HG03064 (cell line): Measurements from ENCODE around the gene VSX2.

ENCODE experiments used
- ATAC-seq: cut with Tn5 transposase; IDR thresholded peaks from one replicate; pipeline ENCODE4 v1.9.1; 2021; ENCODE audit warnings: low read depth; ENCODE audit not compliant: unreplicated experiment

Gene VSX2

GRCh38 chr14:74238974-74239847 lies at the start of gene VSX2:
TSS of gene VSX2 (plus strand) at chr14:74239449. CDS start at chr14:74239562, 113 bp downstream.
- no peak for ATAC-seq

DNA sequence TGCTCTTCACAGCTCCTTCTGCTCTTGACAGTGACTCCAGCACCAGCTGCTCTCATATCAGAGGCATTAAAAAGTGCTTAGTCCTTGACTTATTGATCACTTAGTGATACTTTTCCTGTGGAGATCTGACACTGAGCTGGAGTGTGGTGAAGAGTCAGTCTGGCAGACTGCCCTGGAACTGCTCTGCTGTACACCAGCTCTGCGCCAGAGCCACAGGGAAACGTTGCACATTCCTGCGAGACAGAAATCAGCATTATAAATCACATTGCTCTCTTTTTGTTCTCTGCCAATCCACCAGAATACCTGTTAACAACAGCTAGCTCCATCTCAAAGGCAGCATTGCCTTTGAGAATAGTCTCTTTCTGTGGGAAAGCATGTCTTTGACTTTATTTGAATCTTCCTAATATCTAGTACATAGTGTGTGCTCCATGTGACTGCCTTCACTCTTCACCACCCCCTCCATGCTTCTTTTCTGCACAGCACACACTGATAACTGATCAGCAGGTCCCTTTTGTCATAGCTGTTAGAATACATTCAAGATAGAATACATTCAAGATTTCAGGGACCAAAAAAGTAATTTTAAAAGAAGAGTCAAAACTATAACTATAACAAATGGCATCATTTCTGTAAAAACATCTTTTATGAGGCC lies 48.2 kb upstream of the VSX2 start:
- no peak for ATAC-seq

DNA sequence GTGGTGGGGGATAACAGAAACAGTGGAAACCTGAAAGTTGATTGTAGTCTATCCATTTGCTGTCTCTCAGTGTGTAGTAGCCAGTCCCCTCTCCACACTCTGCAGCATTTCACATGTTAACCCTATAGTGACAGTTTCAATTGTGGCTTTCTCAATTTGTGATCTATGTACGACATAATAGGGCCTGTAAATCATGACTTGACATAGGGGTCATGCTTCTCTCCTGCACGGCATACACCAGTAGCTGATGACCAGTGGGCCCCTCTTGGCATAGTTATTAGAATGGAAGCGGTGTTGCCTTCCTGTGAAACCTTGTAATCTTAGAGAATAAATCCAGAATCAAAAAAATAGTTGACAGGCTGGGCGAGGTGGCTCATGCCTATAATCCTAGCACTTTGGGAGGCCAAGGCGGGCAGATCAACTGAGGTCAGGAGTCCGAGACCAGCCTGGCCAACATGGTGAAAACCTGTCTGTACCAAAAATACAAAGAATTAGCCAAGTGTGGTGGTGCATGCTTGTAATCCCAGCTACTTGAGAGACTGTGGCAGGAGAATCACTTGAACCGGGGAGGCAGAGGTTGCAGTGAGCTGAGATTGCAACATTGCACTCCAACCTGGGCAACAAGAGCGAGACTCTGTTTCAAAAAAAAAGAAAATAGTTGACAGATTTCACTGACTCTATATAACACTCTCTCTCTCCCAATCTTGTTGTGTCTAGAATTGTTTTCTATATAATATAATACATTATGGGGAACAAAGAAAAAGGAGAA lies 44.6 kb upstream of the VSX2 start:
- no peak for ATAC-seq

DNA sequence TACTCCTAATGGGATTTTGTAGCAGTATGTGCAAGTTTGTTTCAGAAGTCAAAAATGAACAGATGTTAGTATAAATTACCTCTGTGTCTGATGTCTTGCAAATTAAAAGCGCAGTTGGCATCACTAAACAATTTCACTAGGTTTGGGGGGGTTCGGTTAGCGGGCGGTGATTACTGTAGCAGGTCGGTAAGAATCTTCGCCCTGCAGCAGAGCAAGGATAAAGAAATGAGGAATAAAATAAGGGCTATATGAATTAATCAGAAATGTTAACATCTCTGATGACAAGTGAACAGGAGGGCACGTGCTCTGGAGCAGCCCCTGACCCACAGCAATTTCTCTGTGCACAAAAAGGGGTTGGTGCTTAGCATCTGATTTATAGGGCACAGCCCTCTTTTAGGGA lies 43.6 kb upstream of the VSX2 start:
- no peak for ATAC-seq

DNA sequence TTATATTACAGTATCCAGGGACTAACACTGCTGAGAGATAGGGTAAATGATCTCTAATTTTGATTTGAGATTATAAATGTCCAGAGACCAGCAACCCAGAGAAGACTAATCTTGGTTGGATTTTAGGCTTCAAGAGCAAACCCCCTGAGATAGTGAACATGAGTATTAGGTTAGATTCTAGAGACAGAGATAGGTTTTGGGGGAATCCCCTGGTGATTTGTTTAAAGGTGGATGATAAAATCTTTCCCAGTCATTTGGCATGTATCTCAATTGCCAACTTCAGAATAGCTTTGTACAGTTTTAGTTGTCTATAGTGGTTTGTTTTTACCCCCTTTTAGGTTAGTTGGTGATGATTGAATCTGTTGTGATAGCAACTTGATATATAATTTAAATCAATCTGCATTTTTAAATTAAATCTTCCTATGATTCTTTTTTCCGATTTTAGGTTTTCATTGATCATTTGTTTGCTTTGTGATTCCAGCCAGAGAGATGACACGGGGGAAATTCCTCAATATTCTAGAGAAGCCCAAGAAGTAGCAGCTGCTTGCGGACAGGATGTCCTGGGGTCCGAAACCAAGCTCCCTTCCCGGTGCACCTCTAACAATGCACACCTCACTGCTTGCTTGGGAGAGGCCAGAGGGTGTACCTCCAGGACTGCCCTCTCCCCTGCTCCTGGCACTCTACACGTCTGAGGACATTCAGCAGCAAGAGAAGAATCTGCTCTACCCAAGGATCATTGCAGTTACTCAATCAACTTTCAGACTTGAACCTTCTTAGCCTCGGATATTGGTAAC lies 40.6 kb upstream of the VSX2 start:
- no peak for ATAC-seq

- no peak for ATAC-seq
Observed at GRCh38 chr14:74202113-74202512, 37.1 kb upstream of the VSX2 start.

- ATAC-seq, result no peak
Observed at GRCh38 chr14:74203639-74204038, 35.6 kb upstream of the VSX2 start.

- no peak for ATAC-seq
Observed at GRCh38 chr14:74204491-74204890, 34.8 kb upstream of the VSX2 start.

GRCh38 chr14:74205882-74206281 lies 33.4 kb upstream of the VSX2 start:
- ATAC-seq, result no peak

- ATAC-seq, result no peak
Observed at GRCh38 chr14:74207943-74208342, 31.3 kb upstream of the VSX2 start.

DNA sequence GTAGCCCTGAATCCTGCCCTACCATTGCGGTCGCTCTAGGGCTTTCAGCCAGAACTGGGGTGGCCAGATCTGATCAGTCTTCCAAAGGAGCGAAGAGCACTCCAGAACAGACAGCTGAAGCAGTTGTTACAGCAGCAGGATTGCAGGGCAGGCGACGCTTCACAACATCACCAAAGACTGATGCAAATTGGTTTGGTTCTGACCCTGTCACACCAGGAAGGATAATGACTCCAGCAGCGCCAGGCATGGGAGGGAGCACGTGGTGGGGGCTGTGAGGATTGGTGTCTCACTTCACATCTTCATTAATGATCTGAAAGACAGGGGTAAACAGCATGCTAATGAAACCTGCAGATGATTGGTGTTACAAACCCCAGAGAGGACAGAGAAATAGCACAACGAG lies 30.6 kb upstream of the VSX2 start:
- ATAC-seq, result no peak

DNA sequence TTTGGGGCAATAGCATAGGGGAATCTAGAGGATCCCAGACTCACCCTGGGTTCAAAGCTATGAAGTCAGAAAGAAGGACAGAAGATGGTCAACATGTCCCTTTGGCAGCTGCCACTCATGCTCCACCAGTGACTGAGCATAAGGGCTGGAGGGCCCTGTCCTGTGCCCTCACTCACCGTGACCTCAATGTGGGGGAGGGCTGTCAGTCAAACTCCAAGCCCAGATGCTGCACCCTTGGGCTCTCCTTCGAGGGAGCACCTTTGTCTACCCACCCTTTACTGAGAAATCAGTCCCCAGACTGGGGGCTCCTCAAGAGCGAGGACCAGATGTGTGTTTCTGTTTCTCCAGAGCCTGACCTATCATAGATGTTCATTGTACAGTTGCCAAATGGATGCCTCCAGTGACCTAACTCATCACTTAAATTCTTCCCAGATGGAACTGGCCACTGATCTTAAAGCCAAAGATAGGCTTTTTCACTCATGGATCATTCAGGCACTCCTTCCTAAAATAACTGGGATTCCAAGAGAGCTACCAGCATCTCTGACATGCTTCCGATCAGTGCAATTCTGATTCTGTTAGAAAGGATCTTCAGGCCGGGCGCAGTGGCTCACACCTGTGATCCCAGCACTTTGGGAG lies 27.2 kb upstream of the VSX2 start:
- ATAC-seq, result no peak

GRCh38 chr14:74213907-74214803 lies 25.1 kb upstream of the VSX2 start:
- no peak for ATAC-seq

GRCh38 chr14:74216671-74217070 lies 22.6 kb upstream of the VSX2 start:
- ATAC-seq, result no peak

DNA sequence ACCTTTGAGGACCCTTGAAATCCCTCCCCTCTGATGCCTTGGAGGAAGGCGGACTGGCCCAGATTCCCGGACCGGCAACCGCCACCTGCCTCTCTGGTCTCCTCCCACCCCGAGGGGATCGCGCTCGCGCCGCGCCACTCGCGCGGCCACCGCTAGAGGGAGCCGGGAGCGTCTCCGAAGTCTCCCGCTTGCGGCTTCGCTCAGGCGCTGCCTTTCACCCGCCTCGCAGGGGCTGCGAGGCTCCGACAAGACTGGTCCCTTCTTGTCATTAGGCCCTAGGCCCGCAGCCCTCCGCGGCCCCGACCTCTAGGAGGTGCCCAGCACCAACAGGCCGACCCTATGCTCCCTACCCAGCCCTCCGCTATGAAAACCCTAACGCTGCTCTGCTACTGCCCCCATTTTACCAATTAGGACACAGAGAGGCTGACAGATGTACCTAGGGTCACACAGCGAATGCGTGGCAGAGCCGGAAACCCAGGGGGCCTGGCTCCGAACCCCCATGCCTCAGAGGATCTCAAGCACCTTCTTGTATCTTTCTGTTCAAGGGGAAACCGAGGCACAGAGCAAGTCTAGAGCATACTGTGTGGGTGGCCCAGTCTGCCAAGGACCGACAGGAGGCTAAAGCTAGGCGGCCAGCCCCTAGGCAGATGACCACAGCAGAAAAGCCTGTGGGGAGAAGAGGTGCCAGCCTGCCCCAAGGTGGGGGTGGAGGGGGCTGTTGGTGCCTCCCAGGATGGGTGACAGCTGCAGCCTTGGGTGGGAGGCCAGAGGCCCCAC lies 21.4 kb upstream of the VSX2 start:
- ATAC-seq, result no peak

GRCh38 chr14:74218462-74218861 lies 20.8 kb upstream of the VSX2 start:
- ATAC-seq, result no peak

DNA sequence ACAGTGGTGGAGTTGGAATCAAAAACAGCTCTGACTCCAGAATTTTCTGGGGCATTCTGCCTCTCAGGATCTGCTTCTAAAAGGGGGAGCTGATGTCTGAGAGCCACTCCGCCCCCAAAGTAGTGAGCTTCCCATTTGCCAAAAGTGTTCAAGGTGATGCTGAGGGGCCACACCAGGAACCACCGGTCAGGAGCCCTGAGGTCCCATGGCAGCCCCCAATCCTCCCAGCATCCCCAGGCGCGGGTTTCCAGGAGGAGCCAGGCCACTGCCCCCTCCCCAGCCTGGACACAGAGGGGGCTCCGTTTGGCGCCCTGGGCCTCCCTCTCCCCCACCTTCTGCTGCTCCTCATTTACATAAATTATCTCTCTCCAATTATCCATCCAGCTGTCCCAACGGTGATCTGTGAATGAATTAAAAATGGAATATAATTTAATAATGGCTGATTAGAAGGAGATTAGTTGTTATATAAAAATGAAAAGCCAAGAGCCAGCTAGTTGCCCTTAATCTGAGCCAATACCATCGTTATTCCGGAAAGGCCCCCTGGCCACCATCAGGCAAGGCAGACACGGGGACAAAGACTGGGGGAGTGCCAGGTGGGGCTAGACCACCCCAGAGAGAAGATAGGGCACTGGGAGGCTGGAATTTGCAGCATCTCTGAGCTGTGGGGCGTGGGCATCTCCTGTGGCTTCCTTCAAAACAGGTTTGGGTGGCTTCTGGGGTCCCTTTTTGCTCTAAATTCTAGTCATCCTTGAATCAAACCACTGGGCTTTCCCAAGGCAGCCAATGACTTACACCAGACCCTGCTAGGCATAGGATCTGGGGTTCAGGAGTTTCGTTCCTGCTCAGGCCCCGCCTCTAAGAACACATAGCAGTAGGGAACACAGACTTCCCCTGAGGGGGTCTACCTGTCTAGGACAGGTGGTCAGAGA lies 19.7 kb upstream of the VSX2 start:
- no peak for ATAC-seq
